Measurements from ENCODE around the gene GABRD. TPM values are rescaled to one million over a fixed set of nuclear protein-coding genes. Genes with fewer than 3 reads are reported as not detected.

Gene GABRD
- total RNA-seq, 2 donors from 2014 or later: not detected

DNA sequence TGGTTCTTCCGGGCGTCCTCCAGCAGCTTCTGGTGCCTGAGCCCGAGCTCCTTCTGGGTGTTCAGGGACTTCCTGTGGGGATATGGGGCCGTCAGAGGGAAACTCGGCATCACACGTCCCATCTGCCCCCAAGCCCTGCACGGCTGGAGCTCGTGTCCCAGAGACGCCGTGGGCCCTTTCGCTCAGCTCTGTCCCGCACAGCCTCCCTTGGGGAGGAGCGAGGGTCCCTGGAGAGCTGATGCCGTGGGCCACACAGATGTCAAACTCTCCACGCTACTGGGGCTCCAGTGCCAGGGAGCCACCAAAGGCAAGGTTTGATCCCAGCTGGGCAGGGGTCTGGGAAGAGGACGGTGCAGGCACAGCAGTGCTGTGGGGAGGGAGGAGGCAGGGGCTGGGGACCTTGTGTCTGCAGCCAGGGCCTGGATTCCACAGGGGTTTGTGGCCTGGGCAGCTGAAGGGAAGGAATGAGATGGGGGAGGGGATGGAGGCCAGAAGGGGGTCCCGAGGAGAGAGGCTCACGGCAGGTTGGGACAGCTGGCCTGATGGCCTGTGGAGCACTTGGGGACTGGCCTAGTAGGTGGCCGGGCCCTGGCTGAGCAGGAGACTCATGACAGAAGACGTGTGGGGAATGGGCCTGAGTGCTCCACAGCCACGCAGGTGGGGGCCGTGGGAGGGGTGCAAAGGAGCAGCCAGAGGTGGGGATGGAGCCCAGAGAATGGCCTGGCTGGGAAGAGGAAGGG is 46.0 kb upstream of the GABRD start:
- Histone ChIP-seq H3K27ac (no peak overlapping the region), H3K36me3 (no peaks in the 10 kb centered on the region), H3K4me1 (no peaks in the 10 kb centered on the region), H3K9me3 (no peaks in the 10 kb centered on the region), H3K4me3 (no peak overlapping the region), H3K27me3 (no peaks in the 10 kb centered on the region)
- DNase-seq (ENCODE audit: low spot score): no peak
- TF ChIP-seq, protein P1, sequence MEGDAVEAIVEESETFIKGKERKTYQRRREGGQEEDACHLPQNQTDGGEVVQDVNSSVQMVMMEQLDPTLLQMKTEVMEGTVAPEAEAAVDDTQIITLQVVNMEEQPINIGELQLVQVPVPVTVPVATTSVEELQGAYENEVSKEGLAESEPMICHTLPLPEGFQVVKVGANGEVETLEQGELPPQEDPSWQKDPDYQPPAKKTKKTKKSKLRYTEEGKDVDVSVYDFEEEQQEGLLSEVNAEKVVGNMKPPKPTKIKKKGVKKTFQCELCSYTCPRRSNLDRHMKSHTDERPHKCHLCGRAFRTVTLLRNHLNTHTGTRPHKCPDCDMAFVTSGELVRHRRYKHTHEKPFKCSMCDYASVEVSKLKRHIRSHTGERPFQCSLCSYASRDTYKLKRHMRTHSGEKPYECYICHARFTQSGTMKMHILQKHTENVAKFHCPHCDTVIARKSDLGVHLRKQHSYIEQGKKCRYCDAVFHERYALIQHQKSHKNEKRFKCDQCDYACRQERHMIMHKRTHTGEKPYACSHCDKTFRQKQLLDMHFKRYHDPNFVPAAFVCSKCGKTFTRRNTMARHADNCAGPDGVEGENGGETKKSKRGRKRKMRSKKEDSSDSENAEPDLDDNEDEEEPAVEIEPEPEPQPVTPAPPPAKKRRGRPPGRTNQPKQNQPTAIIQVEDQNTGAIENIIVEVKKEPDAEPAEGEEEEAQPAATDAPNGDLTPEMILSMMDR (IDR thresholded peaks at IDR 0.05): no peak

GRCh38 chr1:1973716-1974642 is 45.2 kb upstream of the GABRD start:
- TF ChIP-seq, protein P1 (IDR thresholded peaks at IDR 0.05): no peak
- no peak overlapping the region for H3K27ac ChIP-seq
- no peaks in the 10 kb centered on the region for H3K27me3 ChIP-seq
- no peaks in the 10 kb centered on the region for H3K9me3 ChIP-seq
- H3K36me3 ChIP-seq: no peaks in the 10 kb centered on the region
- no peak overlapping the region for H3K4me3 ChIP-seq
- no peaks in the 10 kb centered on the region for H3K4me1 ChIP-seq
- DNase-seq (ENCODE audit: low spot score): no peak

DNA sequence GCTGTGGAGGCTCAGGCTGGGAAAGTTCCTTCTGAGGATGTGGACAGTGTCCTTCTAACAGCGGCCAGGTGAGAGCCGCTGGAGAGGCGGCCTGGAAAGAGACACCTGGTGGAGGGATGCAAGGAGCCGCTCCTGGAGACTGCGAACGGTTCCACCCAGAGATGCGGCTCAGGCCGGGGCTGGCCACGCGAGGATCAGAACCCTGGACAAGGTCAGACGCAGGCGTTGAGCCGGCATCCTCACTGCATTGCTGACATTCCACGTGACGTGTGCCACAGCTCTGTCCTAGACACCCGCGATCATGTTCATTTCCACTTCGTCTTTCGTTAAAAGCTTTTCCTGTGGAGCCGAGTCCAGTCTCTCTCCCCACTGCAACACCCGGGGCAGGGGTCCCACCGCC is 44.3 kb upstream of the GABRD start:
- Histone ChIP-seq H3K36me3 (no peaks in the 10 kb centered on the region), H3K4me3 (no peak overlapping the region), H3K9me3 (no peaks in the 10 kb centered on the region), H3K27me3 (no peaks in the 10 kb centered on the region), H3K4me1 (no peaks in the 10 kb centered on the region), H3K27ac (no peak overlapping the region)
- DNase-seq (ENCODE audit: low spot score): no peak
- TF ChIP-seq, protein P1 (IDR thresholded peaks at IDR 0.05): no peak

DNA sequence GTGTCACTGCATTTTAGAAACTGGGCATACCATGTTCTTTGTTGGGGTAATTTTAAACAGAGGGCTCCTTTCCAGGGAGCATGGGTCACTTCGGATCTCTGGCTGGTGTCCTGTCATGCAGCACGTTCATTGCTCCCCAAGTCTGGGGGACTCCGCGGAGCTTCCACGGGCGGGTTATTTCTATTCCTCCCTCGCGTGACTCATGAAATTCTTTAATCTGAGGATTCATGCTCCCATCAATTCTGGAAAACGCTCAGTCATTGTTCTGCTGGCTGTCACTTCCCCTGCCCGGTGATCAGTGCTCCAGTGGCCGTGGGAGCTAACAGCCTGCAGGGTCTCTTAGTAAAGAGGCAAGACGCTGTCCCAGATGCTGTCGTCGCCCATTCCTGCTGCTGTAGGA is 43.6 kb upstream of the GABRD start:
- no peak for DNase-seq (ENCODE audit: low spot score)
- H3K27me3 ChIP-seq: no peaks in the 10 kb centered on the region

DNA sequence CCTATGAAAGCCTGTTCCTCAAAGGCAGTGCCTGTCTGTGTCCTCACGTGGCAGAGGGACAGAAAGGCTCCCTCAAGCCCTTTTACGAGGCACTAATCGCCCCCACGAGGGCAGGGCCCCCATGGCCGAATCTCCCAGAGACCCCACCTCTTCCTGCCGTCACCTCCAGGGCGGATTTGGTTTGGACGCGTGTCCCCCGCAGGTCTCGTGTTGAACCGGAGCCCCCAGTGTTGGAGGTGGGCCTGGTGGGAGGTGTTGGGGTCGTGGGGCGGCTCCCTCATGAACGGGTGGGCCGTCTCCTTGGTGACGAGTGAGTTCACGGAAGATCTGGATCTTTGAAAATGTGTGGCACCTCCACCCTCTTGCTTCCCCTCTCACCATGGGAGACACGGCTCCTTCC is 43.1 kb upstream of the GABRD start:
- H3K27ac ChIP-seq: no peak overlapping the region
- TF ChIP-seq, protein P1 (IDR thresholded peaks at IDR 0.05): no peak
- no peaks in the 10 kb centered on the region for H3K4me1 ChIP-seq
- H3K27me3 ChIP-seq: no peaks in the 10 kb centered on the region
- H3K36me3 ChIP-seq: no peaks in the 10 kb centered on the region
- H3K4me3 ChIP-seq: no peak overlapping the region
- H3K9me3 ChIP-seq: no peaks in the 10 kb centered on the region
- DNase-seq (ENCODE audit: low spot score): no peak

More for the DNA sequence above, 43.6 kb upstream of the GABRD start:
- no peak overlapping the region for H3K27ac ChIP-seq
- H3K4me3 ChIP-seq: no peak overlapping the region
- H3K4me1 ChIP-seq: no peaks in the 10 kb centered on the region
- TF ChIP-seq, protein P1 (IDR thresholded peaks at IDR 0.05): no peak
- no peaks in the 10 kb centered on the region for H3K36me3 ChIP-seq
- no peaks in the 10 kb centered on the region for H3K9me3 ChIP-seq
